Lower lobe of right lung (tissue), 2 donors: ENCODE measurements around the gene ANO2. TPM values are rescaled to one million over a fixed set of nuclear protein-coding genes. Genes with fewer than 3 reads are reported as not detected.

Experiments
- ATAC-seq, 2 donors: fragments of 200-7000 bp; cut with Tn5 transposase; one replicate each; pipeline ENCODE4 v1.9.1; 2020 to 2022; ENCODE audit warnings: mild to moderate bottlenecking in 2 of 2, moderate library complexity in 2 of 2
- DNase-seq: peaks from one replicate; pipeline ENCODE4 v3.0.0-alpha.2; 2020
- H3K27ac ChIP-seq: fragments of 200-600 bp; one replicate; pipeline ENCODE4 v1.8.0; 2022
- H3K27me3 ChIP-seq: fragments of 200-600 bp; one replicate; pipeline ENCODE4 v1.8.0; 2022; ENCODE audit warnings: low read depth
- H3K36me3 ChIP-seq: fragments of 200-600 bp; one replicate; pipeline ENCODE4 v1.8.0; 2022; ENCODE audit warnings: mild to moderate bottlenecking
- H3K4me1 ChIP-seq: fragments of 200-600 bp; one replicate; pipeline ENCODE4 v1.8.0; 2022
- H3K4me3 ChIP-seq: fragments of 200-600 bp; one replicate; pipeline ENCODE4 v1.8.0; 2022; ENCODE audit warnings: mild to moderate bottlenecking
- H3K9me3 ChIP-seq: fragments of 200-600 bp; one replicate; pipeline ENCODE4 v1.8.0; 2022
- CTCF ChIP-seq: fragments of 200-600 bp; IDR thresholded peaks from one replicate; pipeline ENCODE4 v1.8.0; 2022; ENCODE audit warnings: antibody characterized with exemption, mild to moderate bottlenecking
- intact Hi-C: fragments of 100-400 bp; cut with DNase I; formaldehyde crosslinking; loops from one replicate; pipeline ENCODE4 v1.11.0; 2022
- total RNA-seq: library from RNA; stranded (reverse); fragmentation: NEBNext Ultra II Directional; extraction: Animal tissue kit (Norgen Biotek cat#: 25700); gene quantifications from one replicate; pipeline ENCODE4 v1.2.1, GENCODE V29; 2021
- donor health status: DM: no; HTN: yes; CAD: no; lungs with severe emphysema.

The ANO2 gene
- total RNA-seq, 1 donor from 2014 or later = 22.2 TPM

GRCh38 chr12:5611162-5611561, 333.9 kb downstream of the ANO2 start:
- Histone ChIP-seq H3K36me3 (no peaks in the 10 kb centered on the region), H3K4me1 (no peaks in the 10 kb centered on the region), H3K27me3 (no peaks in the 10 kb centered on the region), H3K27ac (no peak overlapping the region), H3K9me3 (no peaks in the 10 kb centered on the region), H3K4me3 (no peak overlapping the region)
- intact Hi-C loops = no loop called here
- no peak for ATAC-seq
- TF ChIP-seq CTCF = no peak
- no peak for DNase-seq

DNA sequence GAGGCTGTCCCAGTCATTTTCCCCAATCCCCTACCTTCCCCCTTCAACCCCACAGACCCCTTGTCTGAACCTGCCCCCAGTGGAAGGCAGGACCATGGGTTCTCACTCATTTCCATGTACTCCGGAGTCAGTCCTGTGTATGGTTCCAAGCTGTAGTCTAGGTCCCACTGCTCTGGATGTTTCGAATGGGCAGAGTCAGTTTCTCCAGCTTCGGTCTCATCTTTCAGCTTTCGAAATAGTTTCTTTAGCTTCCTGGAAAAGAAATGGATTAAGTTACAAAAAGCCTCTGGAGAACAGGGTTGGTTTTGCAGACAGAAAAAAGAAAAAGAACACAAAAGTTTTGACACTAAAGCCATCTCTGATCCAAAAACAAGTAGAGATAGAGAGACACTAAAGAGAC, 345.7 kb downstream of the ANO2 start:
- Histone ChIP-seq H3K27ac (no peak overlapping the region), H3K4me1 (no peaks in the 10 kb centered on the region), H3K36me3 (no peaks in the 10 kb centered on the region), H3K9me3 (no peaks in the 10 kb centered on the region), H3K27me3 (no peaks in the 10 kb centered on the region), H3K4me3 (no peak overlapping the region)
- no peak for TF ChIP-seq CTCF
- intact Hi-C loops = no loop called here
- DNase-seq (no peak), ATAC-seq (no peak)

DNA sequence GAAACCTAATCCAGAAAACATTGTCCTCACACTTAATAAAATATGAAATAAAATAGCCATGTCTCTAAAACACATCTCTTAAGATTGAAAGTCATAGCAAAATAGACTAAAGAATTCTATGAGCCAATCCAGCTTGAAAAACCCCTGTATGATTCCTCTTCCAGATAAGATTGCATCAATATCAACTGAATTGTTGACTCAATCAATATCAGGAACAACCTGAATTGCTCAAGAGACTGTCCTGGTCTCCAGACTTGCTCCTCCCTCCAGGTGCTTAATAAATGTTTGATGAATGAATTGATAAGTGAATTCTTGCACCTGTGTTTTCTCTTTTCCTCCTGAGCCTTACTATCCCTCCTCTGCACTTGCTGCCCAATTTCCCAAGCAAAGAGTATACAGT, 351.1 kb downstream of the ANO2 start:
- Histone ChIP-seq H3K27me3 (no peaks in the 10 kb centered on the region), H3K4me3 (no peak overlapping the region), H3K27ac (no peak overlapping the region), H3K36me3 (no peaks in the 10 kb centered on the region), H3K9me3 (no peaks in the 10 kb centered on the region), H3K4me1 (no peaks in the 10 kb centered on the region)
- intact Hi-C loops = no loop called here
- ATAC-seq (no peak), DNase-seq (no peak)
- no peak for TF ChIP-seq CTCF

DNA sequence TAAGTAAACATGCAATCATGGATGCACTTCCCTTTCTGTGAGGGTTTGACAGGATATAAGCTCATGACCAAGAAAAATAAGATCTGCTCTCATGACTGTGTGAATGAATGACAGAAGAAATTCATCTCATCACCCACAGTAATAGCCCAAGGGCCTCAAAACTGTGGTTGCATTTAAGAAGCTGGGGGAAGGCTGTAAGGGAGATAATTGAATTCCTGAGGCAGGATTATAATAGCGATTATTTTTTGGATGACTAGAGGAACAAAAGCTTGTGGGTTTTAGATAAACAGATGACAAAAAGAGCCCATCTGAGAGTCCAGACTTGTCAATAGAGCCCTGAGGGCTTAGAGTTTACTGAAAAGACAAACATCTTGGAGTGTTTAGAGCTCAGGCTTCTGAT, 352.0 kb downstream of the ANO2 start:
- Histone ChIP-seq H3K27me3 (no peaks in the 10 kb centered on the region), H3K36me3 (no peaks in the 10 kb centered on the region), H3K9me3 (no peaks in the 10 kb centered on the region), H3K27ac (no peak overlapping the region), H3K4me1 (no peaks in the 10 kb centered on the region), H3K4me3 (no peak overlapping the region)
- ATAC-seq = no peak
- TF ChIP-seq CTCF = no peak
- no peak for DNase-seq
- intact Hi-C loops = no loop called here

DNA sequence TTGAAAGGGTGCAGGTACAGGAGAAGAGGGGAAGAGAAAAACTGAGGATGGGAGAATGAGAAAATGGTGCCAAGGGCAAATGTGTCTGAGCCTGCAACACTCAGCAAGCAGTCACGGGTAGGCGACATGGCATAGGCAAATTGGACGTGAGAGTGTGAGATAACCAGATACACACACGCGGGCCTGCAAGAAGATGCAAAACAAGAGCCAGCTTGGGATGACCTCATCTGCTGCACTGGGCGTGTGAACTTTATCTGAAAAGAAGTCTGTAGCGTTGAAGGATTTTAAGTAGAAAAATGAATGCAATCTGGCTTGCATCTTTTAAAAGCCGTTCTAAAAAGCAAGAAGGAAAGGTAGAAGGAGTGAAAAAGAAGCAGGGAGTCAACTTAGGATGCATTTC, 352.7 kb downstream of the ANO2 start:
- ATAC-seq = no peak
- Histone ChIP-seq H3K36me3 (no peaks in the 10 kb centered on the region), H3K4me1 (no peaks in the 10 kb centered on the region), H3K27ac (no peak overlapping the region), H3K4me3 (no peak overlapping the region), H3K9me3 (no peaks in the 10 kb centered on the region), H3K27me3 (no peaks in the 10 kb centered on the region)
- no peak for DNase-seq
- intact Hi-C loops = no loop called here
- TF ChIP-seq CTCF = no peak

GRCh38 chr12:5590316-5590715, 354.7 kb downstream of the ANO2 start:
- Histone ChIP-seq H3K4me1 (peaks cover 5% of the 10 kb centered on the region), H3K36me3 (no peaks in the 10 kb centered on the region), H3K4me3 (no peak overlapping the region), H3K27ac (no peak overlapping the region), H3K27me3 (no peaks in the 10 kb centered on the region), H3K9me3 (no peaks in the 10 kb centered on the region)
- no peak for TF ChIP-seq CTCF
- intact Hi-C loops = no loop called here
- ATAC-seq (no peak), DNase-seq (no peak)
